RWPE1 (cell line): Measurements from ENCODE around the gene ANKRD33B.

ENCODE experiments used
- CTCF ChIA-PET: fragments of 350-600 bp; sonication (Branson Sonifier 250); formaldehyde crosslinking; extraction: SDS; loops from one replicate; lab custom pipeline; 2021; lab: Yijun Ruan, JAX
- POLR2A ChIA-PET: fragments of 400-600 bp; formaldehyde crosslinking; extraction: SDS; loops from one replicate; lab custom pipeline; 2020; ENCODE audit warnings: antibody characterized with exemption; ENCODE audit not compliant: low non-redundant PET; lab: Yijun Ruan, JAX
- DNase-seq: peaks from one replicate; pipeline ENCODE4 v3.0.0; 2012; ENCODE audit warnings: low spot score
- H3K27ac ChIP-seq: fragments of 450-650 bp; 2 replicates; pipeline ENCODE4 v1.5.1; 2017
- TF ChIP-seq, protein P1 (sequence below): fragments of 450-650 bp; conservative IDR thresholded peaks from 2 replicates; pipeline ENCODE4 v1.5.1; 2017; ENCODE audit warnings: low read depth, mild to moderate bottlenecking

The ANKRD33B gene

GRCh38 chr5:10690460-10691440, 126.9 kb downstream of the ANKRD33B start:
- POLR2A ChIA-PET = no interaction called here
- DNase-seq = no peak
- TF ChIP-seq, protein P1, sequence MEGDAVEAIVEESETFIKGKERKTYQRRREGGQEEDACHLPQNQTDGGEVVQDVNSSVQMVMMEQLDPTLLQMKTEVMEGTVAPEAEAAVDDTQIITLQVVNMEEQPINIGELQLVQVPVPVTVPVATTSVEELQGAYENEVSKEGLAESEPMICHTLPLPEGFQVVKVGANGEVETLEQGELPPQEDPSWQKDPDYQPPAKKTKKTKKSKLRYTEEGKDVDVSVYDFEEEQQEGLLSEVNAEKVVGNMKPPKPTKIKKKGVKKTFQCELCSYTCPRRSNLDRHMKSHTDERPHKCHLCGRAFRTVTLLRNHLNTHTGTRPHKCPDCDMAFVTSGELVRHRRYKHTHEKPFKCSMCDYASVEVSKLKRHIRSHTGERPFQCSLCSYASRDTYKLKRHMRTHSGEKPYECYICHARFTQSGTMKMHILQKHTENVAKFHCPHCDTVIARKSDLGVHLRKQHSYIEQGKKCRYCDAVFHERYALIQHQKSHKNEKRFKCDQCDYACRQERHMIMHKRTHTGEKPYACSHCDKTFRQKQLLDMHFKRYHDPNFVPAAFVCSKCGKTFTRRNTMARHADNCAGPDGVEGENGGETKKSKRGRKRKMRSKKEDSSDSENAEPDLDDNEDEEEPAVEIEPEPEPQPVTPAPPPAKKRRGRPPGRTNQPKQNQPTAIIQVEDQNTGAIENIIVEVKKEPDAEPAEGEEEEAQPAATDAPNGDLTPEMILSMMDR = no peak
- no peak overlapping the region for H3K27ac ChIP-seq
- CTCF ChIA-PET = interaction anchor here (0.6 kb wide), 1 partner anchor 407 kb away, joined by 3 read pairs; no protein-coding TSS in a partner anchor

DNA sequence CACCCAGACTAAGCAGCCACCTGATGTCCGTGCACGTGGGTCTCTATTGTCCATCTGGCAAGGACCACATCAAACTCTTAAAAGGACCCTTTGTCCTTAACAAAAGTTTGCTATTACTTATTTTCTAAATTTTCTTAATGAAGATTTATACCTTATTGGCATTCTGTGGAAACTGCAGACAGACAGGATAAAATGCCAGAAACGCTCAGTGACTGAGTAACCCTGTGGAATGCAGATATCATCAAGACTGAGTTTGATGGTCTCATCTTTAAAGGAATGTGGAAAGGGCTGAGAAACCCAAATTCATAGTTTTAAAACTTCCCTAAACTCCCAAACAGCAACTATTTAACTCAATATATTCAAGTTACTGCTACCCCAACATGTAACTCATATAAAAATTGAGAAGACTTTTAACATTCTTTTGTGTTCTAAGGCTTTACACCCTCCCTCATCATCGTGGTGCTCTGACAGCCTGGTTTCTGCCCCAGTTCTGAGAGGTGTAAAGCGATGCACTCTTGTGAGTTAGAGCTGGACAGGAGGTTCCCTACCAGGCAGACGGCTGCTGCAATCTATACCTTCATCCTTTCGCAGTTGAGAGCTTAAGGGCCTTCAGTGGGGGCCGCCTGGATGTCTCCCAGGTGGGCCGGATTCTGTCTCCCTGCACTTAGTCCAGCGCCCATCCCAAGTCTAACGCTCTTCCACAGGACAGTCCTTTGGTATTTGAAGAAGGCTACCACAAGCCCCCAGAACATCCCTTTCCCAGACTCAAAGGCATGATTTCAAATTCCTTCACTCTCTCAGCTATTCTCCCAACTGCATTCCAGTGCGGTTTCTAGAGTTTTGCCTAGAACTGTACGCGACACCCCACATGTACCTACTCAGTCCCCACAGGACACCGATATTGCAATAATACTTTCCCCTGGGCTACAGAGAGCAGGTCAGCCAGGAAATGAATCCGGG, 128.2 kb downstream of the ANKRD33B start:
- CTCF ChIA-PET = interaction anchor here (0.6 kb wide), 2 partner anchors 62 to 408 kb away, joined by 3 read pairs; no protein-coding TSS in a partner anchor
- POLR2A ChIA-PET = no interaction called here
- TF ChIP-seq, protein P1 = no peak
- DNase-seq = no peak
- H3K27ac ChIP-seq = no peak overlapping the region

GRCh38 chr5:10695055-10695649, 131.3 kb downstream of the ANKRD33B start:
- DNase-seq = peak; percentile 82
- TF ChIP-seq, protein P1 = peak; percentile 98
- CTCF ChIA-PET = interaction anchor here (0.5 to 0.8 kb wide), 9 partner anchors 11 to 1011 kb away, joined by 3 to 4 read pairs (median 3); no protein-coding TSS in a partner anchor
- H3K27ac ChIP-seq = no peak overlapping the region
- POLR2A ChIA-PET = no interaction called here

GRCh38 chr5:10695759-10696543, 132.1 kb downstream of the ANKRD33B start:
- POLR2A ChIA-PET = no interaction called here
- CTCF ChIA-PET = interaction anchor here (0.5 to 0.8 kb wide), 8 partner anchors 11 to 555 kb away, joined by 3 to 4 read pairs (median 3); no protein-coding TSS in a partner anchor
- H3K27ac ChIP-seq = no peak overlapping the region
- TF ChIP-seq, protein P1 = no peak
- DNase-seq = no peak

DNA sequence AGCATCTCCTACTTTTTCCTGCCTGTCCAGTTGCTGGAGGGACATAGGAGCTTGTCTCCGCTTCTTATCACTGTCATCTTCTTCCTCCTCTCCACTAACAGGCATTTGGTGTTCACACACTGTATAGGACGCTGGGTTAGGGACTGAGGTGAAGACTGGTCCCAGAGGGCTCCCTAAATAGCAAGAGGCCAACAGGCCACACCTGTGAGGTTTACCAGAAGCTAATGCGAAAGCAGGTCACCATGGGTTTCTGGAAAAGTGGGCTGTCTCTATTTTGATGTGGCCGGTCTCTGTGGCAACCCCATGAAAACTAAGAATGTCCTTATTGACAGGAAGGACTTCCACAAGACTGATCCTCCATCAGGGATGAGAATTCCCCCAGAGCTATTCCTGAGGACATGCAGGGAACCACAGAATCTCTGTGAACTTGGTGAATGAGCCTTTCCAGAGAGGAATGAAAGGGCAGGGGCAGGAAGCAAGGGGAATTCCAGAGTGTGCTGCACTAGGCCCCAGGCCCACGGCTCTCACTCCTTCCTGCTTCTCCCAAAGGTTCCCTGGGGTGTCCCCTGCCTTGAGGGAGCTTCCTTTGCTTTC, 135.5 kb downstream of the ANKRD33B start:
- ChIA-PET CTCF (no interaction called here), POLR2A (no interaction called here)
- no peak for DNase-seq
- no peak overlapping the region for H3K27ac ChIP-seq
- TF ChIP-seq, protein P1 = no peak
